Fibroblast of skin of left quadriceps (primary cell): ENCODE results near the gene PDE4D.

ENCODE experiments used
- DNase-seq, 2 experiments: peaks; one replicate each; pipeline ENCODE4 v3.0.0-alpha.2; 2013; ENCODE audit warnings: low read depth in 2 of 2

The PDE4D gene

DNA sequence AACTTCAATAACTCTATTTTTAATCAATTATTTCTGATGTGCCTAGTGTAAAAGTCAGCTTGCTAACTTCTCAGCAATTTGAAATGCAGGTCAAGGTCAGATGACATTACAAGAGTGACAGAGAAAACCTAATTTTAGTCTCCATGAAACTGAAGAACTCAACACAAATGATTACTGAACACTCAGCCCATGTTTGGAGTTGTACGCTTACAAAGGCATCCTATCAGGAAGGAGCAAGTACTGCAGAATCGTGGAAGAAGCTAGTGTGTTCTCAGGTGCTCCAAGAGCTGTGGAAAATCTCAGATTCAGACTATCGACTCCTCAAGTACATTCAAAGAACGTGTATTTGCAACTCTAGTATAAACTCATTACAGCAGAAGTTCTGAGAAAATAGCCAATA is 526.7 kb downstream of the PDE4D start:
- DNase-seq = no peak

- no peak for DNase-seq
Observed at GRCh38 chr5:59362438-59362837, 531.1 kb downstream of the PDE4D start.

DNA sequence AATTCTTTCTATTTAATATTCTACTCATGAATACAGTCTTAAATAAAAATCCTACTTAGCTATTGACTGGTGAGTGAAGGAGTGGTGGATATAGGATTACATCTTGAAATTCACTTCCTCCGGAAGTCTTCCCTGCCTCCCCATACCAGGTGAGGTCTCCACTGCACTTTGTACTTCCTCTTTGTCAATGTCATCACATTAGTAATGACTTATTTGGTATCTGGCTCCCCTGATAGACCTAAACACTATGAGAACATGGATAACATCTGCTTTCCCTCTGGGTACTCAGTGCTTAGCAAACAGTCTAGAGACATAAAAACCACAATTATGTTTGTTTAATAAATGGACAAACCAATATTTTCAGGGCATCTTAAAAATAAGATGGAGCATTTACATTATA is 532.1 kb downstream of the PDE4D start:
- no peak for DNase-seq

GRCh38 chr5:59360130-59360555 is 533.4 kb downstream of the PDE4D start:
- DNase-seq = no peak

DNA sequence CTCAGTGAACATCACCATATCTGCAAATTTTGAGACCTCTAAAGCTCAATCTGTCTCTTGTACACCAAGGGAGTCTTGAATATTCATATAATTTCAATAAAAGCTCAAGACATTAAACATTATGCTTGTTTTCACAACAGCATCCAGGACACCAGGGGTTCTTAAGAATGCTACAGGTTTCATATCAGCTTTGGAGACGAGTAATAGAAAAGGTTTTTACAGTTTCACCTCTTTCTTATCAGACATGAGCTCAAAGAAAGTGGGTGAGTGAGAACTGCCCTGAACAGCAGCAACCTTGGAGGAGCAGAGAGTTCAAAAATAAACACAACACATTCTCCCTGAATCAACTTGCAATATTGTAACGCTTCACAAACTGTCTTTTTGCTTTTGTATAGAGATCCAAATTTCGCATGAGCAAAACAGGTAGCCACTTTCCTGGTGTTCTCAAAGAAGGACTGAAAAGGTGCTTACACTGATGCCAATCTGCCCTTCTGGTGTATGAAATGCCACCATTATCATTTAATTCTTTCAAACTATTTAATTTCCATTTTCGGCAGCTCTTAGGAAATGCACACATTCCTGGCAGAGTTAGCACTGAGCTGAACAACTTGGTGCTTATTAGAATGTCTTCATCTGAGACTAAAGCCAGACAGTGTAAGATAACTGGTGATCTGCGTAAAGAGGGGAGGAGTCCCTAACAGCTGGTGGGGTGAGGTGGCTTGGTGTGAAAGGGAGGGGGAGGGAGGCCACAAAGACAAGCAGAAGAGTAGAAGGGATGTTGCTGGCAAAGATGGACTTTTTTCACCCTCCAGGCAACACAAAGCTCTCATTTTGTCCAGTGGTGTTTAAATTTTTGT is 535.3 kb downstream of the PDE4D start:
- DNase-seq = no peak

DNA sequence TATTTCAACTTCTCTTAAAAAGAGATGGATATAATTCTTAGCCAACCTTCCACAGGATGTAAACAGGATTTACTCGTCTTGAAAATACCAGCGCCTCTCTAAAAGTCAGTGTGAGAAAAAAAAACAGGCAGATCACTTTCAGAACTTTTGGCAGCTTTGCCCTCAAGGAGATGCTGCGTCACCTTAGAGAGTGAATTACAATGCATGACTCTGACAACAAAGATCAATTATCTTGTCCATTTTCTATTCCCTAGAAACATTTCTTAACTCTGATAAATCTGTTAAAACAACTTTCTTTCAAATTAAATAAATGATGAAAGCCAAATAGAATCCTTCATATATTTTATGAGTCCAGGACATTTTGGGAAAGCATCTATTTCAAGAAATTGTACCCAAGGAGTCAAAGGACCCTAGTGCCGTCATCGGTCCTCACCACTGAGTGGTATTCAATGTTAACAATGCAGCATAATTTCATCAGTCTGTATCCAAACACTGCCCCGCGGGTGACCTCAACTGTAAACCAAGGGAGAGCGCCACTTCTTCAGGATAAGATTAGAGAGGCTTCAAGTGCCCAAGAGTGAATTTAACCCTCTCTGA is 536.0 kb downstream of the PDE4D start:
- no peak for DNase-seq

DNA sequence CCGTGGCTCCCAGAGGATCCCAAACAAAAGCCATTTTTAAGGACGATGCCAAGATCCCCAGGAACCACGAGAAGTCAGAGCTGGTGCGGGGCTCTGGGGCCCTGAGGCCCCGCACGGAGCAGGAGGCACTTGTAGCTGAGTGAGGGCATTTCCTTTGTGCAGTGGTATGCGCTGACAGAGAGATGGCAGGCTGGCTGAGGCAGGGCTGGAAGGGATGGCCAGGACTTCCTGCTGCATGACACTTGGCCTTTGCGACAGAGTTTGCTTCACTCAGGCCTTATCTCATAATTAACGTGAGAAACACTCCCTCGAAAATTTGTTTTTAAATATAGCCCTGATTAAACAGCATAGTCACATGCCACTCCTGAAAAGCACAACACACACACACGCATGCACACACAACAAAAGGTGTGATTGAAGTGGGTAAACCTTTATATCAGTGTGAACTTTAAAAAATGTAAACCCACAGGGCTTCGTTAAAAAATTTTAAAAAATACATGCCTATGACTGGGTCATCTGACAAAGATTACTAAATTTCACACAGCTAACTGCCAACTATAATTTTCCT is 536.6 kb downstream of the PDE4D start:
- no peak for DNase-seq

GRCh38 chr5:59354811-59355210 is 538.7 kb downstream of the PDE4D start:
- no peak for DNase-seq

DNA sequence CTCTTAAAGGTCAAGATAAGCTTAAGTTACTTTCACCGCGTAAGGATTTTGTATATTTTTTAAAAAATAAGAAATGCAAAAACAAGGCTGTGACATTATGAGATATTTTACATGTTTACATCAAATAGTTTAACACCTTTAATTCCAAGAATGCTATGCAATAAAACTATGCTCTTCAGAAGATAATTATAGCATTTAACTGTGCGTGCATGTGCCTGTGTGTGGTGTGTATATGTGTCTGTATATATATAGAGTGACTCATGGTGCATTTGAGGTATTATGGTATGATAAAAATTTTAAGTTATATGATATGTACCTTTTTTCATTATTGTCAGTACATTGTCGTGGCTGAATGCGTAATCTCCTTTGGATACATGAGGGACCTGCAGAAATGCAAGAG is 539.3 kb downstream of the PDE4D start:
- no peak for DNase-seq

DNA sequence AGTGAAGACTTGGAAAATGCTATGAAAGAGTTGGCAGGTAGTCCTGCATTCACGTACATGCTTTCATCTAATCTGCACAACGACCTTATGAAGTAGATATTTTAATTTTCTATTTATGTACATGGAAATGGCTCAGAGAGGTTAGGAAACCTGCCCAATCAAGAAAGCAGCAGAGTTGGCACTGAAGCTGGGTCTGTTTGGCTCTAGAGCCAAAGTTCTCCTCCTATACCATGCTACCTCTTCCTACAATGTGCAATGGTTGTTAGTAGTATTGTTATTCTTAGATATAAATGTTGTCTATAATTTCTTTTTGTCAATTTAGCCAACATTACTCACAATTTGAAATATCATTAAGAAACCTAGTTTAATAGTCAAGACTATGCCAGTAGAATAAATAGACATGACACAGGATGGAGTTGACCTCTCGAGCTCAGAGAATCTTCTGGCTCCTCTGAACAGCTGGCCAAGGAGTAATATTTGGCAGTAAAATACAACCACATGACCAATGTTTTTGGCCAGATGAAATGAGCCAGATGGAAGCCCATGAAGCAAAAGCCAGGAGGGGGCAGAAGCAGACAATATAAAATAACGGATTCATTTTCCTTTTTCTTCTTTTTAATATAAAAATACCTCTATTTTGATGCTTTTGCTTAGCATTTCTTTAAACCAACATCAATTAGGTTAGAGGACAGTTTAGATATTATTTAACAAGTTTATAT is 542.3 kb downstream of the PDE4D start:
- DNase-seq = no peak

- no peak for DNase-seq
Observed at GRCh38 chr5:59348189-59348588, 545.3 kb downstream of the PDE4D start.

DNA sequence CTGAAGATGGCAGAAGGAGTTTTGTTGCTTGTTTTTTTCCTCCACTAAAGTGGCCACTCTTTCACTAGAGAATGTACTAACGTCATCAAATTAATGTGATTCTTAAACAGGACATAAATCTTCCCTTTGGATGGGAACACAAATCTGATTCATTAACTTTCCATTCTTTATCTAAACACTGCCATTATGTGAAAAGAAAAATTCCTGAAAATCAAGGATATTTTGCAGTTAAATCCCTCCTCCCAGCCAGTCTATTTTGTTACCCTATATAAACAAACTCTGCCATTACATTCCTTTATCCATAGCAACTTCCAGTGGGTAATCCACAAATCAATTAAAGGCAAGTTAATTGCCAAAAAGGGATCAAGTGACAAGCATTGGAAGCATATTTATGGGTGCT is 546.5 kb downstream of the PDE4D start:
- DNase-seq = no peak

DNA sequence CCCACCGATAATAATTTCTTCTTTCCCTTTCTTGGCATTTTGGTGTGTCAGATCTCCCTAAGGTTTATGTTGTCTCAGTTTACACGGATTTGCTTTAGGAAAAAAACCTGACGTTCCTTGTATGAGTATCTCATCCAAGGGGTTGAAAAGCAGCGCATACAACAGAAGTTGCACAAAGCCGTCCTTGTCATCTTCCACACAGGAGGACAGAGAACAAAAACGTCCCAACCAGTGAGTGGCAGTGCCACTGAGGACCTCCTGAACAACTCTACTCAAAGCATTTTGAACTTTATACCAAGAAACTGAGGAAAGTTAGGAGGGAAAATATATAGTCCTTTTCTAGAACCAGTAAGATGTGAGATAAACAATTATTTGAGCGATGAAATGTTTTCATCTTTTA is 547.0 kb downstream of the PDE4D start:
- no peak for DNase-seq

GRCh38 chr5:59342181-59342580 is 551.3 kb downstream of the PDE4D start:
- no peak for DNase-seq

DNA sequence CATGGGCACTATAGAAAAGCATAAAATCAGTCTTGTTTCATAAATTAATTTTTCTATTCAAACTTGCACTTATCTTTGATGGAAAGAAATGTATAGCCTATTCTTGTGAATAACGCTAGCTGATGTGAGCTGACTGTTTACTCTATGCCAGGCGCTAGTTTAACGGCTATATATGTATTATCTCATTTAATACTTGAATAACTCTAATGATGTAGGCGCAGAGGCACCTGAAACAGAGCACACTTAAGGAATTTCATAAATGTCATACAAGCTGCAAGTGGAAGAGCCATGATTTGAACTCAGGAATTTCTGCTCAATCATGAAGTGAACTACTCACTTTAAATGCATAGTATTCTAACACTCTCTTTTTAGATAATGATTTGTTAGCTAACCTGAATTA is 551.8 kb downstream of the PDE4D start:
- no peak for DNase-seq

GRCh38 chr5:59341155-59341554 is 552.4 kb downstream of the PDE4D start:
- no peak for DNase-seq

DNA sequence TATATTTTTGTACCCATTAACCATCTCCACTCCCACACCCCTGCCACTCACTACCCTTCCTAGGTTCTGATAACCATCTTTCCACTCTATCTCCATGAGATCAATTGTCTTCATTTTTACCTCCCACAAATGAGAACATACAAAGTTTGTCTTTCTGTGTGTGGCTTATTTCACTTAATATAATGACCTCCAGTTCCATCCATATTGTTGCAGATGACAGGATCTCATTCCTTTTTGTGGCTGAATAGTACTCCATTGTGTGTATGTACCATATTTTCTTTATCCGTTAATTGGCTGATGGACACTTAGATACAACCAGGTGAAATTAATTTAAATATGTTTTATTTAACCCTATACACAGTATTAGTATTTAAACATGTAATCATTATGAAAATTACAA is 552.9 kb downstream of the PDE4D start:
- no peak for DNase-seq

GRCh38 chr5:59337240-59337639 is 556.3 kb downstream of the PDE4D start:
- no peak for DNase-seq

DNA sequence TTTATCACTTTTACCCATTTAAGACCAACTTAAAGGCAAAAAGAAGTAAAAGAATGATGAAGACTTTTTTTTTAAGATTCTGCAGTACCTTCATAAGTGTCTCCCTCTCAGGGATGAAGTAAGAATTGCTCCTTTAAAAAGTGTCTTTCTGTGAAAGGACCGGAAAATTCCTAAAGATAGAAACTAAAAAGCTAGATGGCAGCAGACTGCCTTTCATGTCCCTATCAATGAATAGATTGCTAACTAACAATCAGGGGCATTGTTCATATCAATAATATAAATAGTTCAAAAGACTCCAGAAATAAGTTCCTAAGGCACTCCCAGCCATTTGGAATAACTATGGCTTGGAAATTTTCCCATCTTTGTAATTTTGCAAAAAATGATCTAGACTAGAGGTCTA is 558.0 kb downstream of the PDE4D start:
- no peak for DNase-seq

DNA sequence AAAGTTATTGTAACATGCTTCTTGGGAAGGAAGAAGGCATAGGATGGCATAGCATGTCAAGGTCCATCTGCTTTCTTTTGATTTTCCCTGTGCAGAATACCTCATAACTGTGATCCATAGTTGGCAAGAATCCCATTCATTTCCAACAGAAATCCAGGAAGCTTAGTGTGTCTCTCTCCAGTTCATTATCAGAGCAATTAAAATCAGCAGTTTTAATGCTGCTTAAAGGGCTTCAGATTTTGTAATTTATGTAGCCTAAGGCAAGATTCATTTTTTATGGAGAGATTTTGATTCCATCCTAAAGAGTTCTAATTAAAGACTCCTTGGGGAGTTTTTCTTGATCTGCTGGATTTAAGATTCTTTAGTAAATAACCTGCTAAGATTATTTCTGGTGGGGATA is 560.1 kb downstream of the PDE4D start:
- no peak for DNase-seq

- no peak for DNase-seq
Observed at GRCh38 chr5:59332236-59332973, 561.1 kb downstream of the PDE4D start.

- no peak for DNase-seq
Observed at GRCh38 chr5:59330680-59331079, 562.8 kb downstream of the PDE4D start.
